Upper lobe of left lung (tissue), 4 donors: ENCODE data around the gene PALLD.

Experiments
- CTCF ChIP-seq, 6 experiments: fragments of 450-650 bp in 4 of 6; fragments of 200-600 bp in 2 of 6; sonication (generic) in 2 of 6; IDR thresholded peaks; one replicate each; pipeline ENCODE4 v1.5.1; 2016 to 2019; ENCODE audit warnings: antibody characterized with exemption in 6 of 6
- EP300 ChIP-seq, 4 donors: sonication (generic); formaldehyde crosslinking; IDR thresholded peaks; one replicate each; pipeline ENCODE4 v1.5.1; 2017; ENCODE audit warnings: antibody characterized with exemption in 4 of 4, control low read depth in 2 of 4
- POLR2A ChIP-seq, 4 donors: fragments of 450-650 bp; IDR thresholded peaks; one replicate each; pipeline ENCODE4 v1.5.1; 2016 to 2017; ENCODE audit warnings: antibody characterized with exemption in 4 of 4, mild to moderate bottlenecking in 2 of 4
- POLR2AphosphoS5 ChIP-seq, 2 donors: sonication (generic); formaldehyde crosslinking; IDR thresholded peaks; one replicate each; pipeline ENCODE4 v1.5.1; 2017; ENCODE audit warnings: antibody characterized with exemption in 2 of 2

GRCh38 chr4:168735735-168736134 is 238.9 kb downstream of the PALLD start:
- TF ChIP-seq CTCF (IDR thresholded peaks at IDR 0.05) (no peak), POLR2AphosphoS5 (IDR thresholded peaks at IDR 0.05) (no peak), POLR2A (IDR thresholded peaks at IDR 0.05) (no peak), EP300 (IDR thresholded peaks at IDR 0.05) (no peak)
